Limb (tissue), 2 donors: ENCODE results near the gene NDN.

Source experiments
- DNase-seq, 2 donors: peaks; one replicate each; pipeline ENCODE4 v3.0.0-alpha.2; 2016; ENCODE audit errors: extremely low spot score in 2 of 2

NDN gene

DNA sequence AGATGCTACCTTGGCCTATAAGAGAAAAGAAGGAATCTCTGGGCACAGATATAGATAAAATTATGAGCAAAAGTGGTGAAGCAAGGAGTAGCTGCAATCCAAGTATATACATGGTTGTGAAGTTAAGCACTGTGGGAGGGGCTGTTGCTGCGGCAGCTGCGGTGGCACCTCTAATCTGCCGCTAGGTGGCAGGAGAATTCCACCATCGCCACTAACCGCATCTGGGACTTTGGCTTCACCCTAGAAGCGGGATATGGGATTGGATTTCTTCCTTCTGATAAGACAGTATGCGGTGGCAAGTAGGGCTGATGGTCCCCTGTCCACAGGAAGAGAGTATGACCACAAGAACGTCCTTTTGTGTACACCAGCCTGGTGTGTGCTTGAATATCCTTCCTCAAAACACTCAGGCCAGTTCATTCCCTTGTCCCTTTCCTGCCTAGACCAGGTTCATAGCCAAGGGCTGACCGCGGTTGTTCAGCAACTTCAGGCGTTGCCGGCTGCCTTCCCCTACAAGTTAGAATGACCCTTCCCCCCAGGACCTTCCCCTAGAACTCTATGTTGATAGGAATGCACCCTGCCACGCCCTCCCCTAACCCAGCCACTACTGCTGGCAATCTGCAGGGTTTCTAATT lies 44.6 kb downstream of the NDN start:
- peak; percentile 60 to 76 for DNase-seq
